HG03039 (cell line): Measurements from ENCODE around the gene RACGAP1.
"Not testable (repeated sequence)": the region's sequence is repeated elsewhere in the genome, so short reads cannot be mapped to it uniquely, and the experiment has no call there.

Experiments
- ATAC-seq: cut with Tn5 transposase; IDR thresholded peaks from one replicate; pipeline ENCODE4 v1.9.1; 2021; ENCODE audit warnings: mild to moderate bottlenecking, moderate library complexity; ENCODE audit not compliant: unreplicated experiment

Gene RACGAP1

GRCh38 chr12:49989400-49989799, 35.9 kb downstream of the RACGAP1 start:
- not testable (repeated sequence) for ATAC-seq

- ATAC-seq: no peak
Observed at GRCh38 chr12:49987625-49988303, 37.5 kb downstream of the RACGAP1 start.

GRCh38 chr12:49986476-49986875, 38.8 kb downstream of the RACGAP1 start:
- not testable (repeated sequence) for ATAC-seq

- no peak for ATAC-seq
Observed at GRCh38 chr12:49985981-49986380, 39.3 kb downstream of the RACGAP1 start.

- no peak for ATAC-seq
Observed at GRCh38 chr12:49984476-49985359, 40.6 kb downstream of the RACGAP1 start.

- ATAC-seq: no peak
Observed at GRCh38 chr12:49983892-49984291, 41.4 kb downstream of the RACGAP1 start.

- no peak for ATAC-seq
Observed at GRCh38 chr12:49982246-49983087, 42.8 kb downstream of the RACGAP1 start.

- ATAC-seq: no peak
Observed at GRCh38 chr12:49980501-49981349, 44.6 kb downstream of the RACGAP1 start.

GRCh38 chr12:49979791-49980190, 45.5 kb downstream of the RACGAP1 start:
- ATAC-seq: no peak

- no peak for ATAC-seq
Observed at GRCh38 chr12:49979016-49979586, 46.2 kb downstream of the RACGAP1 start.

- no peak for ATAC-seq
Observed at GRCh38 chr12:49978125-49978524, 47.2 kb downstream of the RACGAP1 start.

GRCh38 chr12:49976557-49976956, 48.7 kb downstream of the RACGAP1 start:
- no peak for ATAC-seq

GRCh38 chr12:49975318-49975761, 50.0 kb downstream of the RACGAP1 start:
- no peak for ATAC-seq

- ATAC-seq: no peak
Observed at GRCh38 chr12:49974677-49975317, 50.5 kb downstream of the RACGAP1 start.

- ATAC-seq: no peak
Observed at GRCh38 chr12:49974231-49974675, 51.0 kb downstream of the RACGAP1 start.

- ATAC-seq: no peak
Observed at GRCh38 chr12:49973361-49973830, 51.9 kb downstream of the RACGAP1 start.

GRCh38 chr12:49972641-49973360, 52.5 kb downstream of the RACGAP1 start, which contains the start of gene AQP6:
Gene AQP6, plus strand, starts transcription at chr12:49972947. Its CDS starts 227 bp downstream, at chr12:49973174.
- no peak for ATAC-seq

GRCh38 chr12:49972129-49972528, 53.2 kb downstream of the RACGAP1 start:
- ATAC-seq: no peak
